Lower leg skin (tissue), 3 donors: ENCODE measurements around the gene ATP5F1D.

Source experiments
- POLR2A ChIP-seq, 2 donors: fragments of 450-650 bp; IDR thresholded peaks; one replicate each; pipeline ENCODE4 v1.6.1; 2016 to 2017; ENCODE audit warnings: antibody characterized with exemption in 2 of 2, mild to moderate bottlenecking in 1 of 2, moderate library complexity in 1 of 2
- TF ChIP-seq, protein P1 (sequence below), 3 donors: fragments of 450-650 bp; IDR thresholded peaks; one replicate each; pipeline ENCODE4 v1.5.1; 2016; ENCODE audit warnings: antibody characterized with exemption in 3 of 3, mild to moderate bottlenecking in 3 of 3, moderate library complexity in 2 of 3

DNA sequence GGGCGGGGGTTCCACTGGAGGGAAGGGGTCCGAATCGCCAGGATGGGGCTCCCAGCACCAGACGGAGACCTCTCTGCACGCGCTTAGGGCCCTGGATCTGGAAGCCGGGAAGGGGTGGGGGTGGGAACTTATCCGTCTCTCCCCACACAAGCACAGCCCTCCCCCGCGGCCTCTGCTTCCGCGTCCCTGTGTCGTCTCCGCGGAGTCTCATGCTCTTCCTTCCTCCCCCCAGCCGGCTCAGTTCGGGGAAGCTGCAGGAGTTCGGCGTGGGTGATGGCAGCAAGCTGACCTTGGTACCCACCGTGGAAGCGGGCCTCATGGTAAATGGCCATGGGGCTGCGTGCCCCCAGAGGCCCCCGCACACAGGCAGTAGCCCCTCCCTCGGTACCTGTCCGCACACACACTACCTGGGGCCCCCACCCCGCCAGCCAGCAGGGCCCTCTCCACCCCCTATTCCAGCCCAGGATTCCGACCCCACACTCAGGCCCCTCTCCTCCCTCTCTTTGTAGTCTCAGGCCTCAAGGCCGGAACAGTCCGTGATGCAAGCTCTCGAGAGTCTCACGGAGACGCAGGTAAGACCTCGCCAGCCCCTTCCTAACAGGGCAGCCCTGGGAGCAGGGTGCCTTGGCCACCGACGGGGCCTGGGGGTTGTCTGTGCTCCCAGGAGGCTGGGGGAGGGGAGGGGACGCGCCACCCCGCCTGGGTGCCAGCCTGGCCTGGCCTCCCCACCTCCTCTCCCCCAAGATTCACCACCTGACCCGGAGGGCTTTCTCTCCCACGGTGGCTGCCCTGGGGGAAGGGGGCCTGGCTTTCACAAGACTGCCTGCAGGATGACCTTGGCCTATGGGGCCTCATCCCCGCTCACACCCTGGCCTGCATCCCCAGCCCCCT lies 10.0 kb downstream of the ATP5F1D start:
- TF ChIP-seq, protein P1, sequence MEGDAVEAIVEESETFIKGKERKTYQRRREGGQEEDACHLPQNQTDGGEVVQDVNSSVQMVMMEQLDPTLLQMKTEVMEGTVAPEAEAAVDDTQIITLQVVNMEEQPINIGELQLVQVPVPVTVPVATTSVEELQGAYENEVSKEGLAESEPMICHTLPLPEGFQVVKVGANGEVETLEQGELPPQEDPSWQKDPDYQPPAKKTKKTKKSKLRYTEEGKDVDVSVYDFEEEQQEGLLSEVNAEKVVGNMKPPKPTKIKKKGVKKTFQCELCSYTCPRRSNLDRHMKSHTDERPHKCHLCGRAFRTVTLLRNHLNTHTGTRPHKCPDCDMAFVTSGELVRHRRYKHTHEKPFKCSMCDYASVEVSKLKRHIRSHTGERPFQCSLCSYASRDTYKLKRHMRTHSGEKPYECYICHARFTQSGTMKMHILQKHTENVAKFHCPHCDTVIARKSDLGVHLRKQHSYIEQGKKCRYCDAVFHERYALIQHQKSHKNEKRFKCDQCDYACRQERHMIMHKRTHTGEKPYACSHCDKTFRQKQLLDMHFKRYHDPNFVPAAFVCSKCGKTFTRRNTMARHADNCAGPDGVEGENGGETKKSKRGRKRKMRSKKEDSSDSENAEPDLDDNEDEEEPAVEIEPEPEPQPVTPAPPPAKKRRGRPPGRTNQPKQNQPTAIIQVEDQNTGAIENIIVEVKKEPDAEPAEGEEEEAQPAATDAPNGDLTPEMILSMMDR (IDR thresholded peaks at IDR 0.05), result no peak
- TF ChIP-seq POLR2A (IDR thresholded peaks at IDR 0.05), result no peak
